ENCODE results near the gene HADHA.

Gene HADHA

DNA sequence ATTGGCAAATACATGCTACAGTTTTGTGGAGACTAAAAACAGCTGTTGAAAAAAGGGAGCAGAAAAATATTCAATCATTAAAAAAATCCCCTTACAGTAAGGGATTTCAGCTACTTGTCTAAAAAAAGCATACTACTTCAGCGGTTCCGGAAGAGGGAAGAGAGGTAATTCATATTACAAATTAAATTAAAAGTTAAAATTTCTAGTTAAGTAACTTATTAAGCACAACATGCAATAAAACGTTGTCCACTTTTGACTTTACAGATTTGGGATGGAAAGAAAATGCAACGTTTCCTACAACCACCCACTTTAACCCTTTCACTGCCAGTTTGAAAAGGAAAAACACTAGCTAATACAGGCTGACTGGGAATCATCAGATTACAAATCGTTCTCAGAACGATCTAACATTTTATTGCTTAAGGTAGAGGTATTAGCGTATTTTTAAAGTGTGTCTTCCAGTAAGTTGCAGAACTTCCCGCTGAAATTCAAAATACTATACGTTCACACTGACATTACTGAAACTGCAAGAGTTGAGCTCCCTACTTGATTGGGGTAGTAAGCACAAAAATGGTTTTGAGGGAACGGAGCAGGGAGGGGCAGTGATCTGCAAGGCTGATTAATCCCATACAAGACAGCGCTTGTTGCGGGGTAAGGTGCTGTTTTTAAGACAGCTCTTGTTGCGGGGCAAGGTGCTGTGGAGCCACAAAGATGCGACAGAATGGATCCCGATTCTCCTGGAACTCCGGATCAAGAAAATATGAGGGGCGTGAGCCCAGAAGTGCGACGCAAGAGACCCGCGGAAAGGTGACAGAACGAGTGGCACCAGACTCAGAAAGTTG lies 743 bp downstream of the HADHA start:
- DNase-seq = no peak

DNA sequence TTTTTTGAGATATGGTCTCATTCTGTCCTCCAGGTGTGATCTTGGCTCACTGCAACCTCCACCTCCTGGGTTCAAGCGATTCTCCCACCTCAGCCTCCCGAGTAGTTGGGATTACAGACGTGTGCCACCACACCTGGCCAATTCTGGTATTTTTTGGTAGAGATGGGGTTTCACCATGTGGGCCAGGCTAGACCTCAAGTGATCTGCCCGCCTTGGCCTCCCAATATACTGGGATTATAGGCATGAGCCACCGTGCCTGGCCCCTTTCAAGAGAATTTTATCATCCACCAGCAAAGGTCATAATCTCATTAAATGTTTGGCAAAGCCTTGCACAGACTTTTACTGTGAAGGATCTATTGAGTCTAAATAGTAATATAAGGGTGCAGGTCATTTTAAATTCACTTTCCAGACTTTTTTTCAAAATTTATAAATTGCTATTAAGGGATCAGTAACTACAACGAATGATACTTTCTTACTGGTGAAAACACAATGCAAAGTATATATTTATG lies 2.5 kb downstream of the HADHA start:
- DNase-seq = no peak

DNA sequence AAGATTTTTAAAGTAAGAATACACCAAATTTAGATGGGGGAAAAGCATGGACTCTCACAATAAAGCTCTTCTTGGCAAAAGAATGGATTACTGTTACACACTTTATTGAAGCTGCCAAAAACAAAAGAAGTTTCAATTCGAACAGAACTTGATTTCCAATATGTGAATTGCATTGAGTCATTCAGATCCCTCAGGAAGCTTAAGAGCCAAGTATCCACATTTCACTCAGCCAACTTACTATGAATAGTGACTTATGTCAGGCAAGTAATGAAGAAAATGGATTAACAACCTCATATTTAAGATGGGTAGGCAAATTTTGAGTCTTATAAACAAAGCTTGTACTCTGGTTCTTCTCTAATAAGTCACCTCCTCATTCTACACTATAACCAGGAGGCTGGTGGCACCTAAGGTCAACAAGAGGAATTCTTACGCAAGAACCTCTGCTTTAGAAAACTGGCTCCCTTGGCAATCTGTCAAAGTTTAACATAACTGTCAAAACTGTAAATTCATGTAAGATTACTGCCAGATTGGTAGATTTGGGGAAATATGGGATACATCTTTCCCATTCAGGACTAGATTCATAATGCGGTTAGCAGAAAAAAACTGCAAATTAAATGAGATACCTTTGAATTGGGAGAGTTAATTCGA lies 6.0 kb downstream of the HADHA start:
- no peak for DNase-seq

DNA sequence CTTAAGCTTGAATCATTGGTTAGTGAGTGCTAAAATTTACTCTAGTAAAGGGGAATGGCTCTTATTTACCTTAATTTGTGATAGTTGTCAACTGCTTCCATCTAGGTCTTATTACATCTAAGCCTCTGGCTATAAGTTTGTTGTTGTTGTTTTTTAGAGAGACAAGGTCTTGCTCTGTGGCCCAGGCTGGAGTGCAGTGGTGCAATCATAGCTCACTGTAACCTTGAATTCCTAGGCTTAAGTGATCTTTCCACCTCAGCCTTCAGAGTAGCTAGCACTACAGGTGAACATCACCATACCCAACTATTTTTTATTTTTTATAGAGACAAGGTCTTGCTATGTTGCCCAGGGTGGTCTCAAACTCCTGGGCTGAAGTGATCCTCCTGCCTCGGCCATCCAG lies 6.6 kb downstream of the HADHA start:
- no peak for DNase-seq

DNA sequence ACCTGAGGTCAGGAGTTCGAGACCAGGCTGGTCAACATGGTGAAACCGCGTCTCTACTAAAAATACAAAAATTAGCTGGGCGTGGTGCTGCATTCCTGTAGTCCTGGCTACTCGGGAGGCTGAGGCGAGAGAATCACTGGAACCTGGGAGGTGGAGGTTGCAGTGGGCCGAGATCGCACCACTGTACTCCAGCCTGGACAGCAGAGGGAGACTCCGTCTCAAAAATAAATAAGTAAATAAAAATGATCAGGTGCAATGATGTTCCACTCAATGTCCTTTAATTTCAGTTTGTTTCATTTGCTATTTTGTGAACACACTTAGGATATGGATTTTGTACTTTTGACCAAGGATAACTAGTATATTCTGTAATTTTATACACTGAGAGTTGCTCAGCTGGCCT lies 9.3 kb downstream of the HADHA start:
- DNase-seq = no peak

DNA sequence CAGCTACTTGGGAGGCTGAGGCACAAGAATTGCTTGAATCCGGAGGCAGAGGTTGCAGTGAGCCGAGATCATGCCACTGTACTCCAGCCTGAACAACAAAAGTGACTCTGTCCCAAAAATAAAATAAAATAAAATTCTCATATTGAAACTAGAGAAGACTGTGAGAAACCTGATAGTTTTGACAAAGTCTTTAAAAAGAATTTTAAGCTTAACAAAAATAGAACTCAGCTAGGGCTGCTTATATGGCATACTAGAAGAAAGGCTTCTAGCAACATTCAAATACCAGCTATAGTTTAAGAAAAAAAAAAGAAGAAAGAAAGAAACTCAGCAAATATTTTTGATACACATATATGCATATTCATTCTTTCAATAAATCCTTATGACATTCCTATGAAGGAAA lies 13.6 kb downstream of the HADHA start:
- no peak for DNase-seq

DNA sequence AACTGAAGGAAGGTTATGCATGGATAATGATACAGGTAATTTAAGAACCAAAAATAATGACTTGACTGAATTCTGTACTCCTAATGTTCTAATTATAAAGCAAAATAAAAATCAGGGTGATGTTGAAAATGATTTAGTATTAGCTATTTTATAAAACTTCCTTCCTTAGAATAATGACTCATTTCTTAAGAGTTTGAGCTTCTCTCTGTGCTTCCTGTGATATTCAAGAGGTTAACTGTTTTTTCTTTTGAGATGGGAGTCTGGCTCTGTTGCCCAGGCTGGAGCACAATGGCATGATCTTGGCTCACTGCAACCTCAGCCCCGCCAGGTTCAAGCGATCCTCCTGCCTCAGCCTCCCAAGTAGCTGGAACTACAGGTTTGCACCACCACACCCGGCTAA lies 14.8 kb downstream of the HADHA start:
- DNase-seq = no peak

DNA sequence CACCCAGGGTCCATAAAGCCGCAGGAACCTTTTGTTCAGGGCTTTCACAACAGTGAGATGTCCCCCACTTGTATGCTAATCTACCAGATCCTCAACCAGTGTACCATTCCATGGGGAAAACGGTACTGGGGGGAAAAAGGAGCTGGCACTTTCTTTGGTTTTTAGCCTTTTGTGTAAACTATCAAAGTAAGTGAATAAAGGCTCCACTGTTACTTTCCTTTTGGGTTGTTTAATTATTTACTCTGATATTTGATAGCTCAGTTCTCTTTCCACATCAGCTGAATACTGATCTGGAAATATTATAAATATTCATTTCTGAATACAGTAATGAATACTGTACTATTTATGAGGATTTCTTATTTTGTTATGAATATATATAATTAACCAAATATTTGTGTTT lies 20.3 kb downstream of the HADHA start:
- no peak for DNase-seq

DNA sequence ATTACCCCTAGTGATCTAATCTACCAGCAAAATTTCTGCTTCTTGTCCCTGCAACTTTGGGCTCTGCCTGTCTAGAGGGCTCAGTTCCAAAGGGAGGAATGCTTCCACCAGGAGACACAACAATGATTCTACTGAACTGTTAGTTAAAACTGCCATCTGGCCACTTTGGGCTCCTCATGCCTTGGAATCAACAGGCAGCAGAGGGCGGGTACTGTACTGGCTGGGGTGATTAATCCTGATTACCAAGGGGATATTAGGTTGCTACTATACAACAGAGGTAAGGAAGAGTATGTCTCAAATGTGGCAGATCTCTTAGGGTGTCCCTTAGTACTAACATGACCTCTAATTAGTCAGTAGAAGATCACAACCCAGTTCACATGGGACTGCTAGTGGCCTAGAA lies 21.4 kb downstream of the HADHA start:
- DNase-seq = no peak

DNA sequence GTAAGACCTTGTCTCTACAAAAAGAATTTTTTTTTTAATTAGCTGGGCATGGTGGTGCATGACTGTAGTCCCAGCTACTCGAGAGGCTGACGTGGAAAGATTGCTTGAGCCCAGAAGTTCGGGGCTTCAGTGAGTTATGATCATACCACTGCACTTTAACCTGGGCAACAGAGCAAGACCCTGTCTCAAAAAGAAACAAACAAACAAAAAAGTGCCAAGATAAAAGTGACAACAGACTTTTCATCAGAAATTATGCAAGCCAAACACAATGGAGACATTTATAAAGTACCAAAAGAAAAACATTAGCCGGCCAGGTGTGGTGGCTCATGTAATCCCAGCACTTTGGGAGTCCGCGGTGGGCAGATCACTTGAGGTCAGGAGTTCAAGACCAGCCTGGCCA lies 26.7 kb downstream of the HADHA start:
- DNase-seq = no peak

DNA sequence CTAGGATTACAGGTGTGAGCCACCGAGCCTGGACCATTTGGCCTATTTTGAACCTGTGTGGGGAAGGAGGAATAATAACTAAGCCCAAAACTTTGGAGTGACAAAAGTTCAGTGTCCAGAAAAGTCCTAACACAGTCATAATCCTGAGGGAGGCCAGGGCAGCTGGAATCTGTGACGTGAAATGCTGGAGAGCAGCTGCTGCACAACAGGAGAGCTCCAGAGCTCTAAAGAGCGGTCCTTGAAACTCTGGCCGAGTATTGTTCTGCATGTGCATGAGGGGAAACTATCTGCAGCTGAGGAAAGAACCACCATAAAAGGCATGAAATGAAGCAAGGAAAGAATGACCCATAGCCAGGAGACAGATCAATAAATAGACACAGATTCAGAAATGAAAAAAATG lies 27.8 kb downstream of the HADHA start:
- no peak for DNase-seq

DNA sequence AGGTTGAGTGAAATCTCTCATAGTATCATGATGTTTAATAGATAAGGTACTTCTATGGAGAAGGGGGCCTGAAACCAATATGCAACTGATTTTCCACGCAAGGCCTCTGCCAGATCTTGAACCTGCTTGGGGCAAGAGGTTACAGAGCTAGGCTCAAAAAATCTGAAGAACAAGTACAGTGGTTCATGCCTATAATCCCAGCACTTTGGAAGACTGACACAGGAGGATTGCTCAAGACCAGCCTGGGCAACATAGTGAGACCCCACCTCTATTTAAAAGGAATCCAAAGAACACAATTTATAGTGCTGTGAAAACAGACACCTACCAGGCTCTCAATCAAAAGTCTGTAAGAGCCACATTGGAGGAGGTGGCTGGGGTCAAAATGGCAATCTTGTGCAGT lies 28.6 kb downstream of the HADHA start:
- no peak for DNase-seq

DNA sequence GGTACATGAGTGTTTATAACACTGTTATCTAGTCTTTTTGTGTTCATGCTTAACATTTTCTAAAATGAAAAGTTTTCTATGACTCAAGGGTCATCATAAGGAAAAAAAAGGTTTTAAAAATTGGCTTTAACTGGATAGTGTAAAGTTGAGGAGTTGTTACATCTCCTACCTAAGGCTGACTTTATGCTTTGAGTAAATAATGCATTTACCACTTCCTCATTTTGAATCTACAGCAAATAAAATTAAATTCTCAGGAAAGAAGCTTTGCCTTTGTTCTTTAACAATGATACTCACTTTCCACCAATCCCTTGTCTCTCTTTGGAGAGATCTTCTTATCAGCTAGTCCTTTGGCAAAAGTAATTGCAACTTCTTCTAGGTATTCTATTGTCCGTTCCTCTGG lies 29.7 kb downstream of the HADHA start:
- no peak for DNase-seq

DNA sequence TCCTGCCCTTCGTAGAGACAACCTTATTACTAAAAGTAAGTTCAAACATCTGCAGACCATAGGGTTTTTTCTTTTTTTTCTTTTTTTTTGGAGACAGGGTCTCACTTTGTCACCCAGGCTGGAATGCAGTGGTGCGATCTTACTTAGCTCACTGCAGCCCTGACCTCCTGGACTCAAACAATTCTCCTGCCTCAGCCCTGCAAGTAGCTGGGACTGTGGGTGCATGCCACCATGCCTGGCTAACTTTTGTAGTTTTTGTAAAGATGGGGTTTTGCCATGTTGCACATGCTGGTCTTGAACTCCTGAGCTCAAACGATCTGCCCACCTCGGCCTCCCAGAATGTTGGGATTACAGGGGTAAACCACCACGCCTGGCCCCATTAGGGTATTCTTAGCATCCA lies 32.4 kb downstream of the HADHA start:
- no peak for DNase-seq

DNA sequence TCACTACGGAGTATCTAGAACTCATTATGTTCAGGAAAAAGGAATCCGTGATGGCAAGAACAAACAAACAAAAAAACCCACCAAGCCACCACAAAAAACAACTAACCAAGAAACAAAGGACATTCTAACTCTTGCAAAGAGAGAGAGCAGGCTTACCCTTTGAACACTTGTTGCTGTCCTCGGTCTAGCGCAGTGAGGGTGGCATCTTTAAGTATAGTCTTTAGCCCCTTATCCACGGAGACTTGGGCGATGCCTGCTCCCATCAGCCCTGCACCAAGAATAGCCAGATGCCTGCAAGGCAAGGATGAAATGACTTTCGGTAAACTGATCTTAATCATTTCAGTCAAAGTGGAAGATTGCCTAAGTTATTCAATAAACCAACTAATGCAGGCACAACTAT lies 40.5 kb downstream of the HADHA start:
- no peak for DNase-seq

DNA sequence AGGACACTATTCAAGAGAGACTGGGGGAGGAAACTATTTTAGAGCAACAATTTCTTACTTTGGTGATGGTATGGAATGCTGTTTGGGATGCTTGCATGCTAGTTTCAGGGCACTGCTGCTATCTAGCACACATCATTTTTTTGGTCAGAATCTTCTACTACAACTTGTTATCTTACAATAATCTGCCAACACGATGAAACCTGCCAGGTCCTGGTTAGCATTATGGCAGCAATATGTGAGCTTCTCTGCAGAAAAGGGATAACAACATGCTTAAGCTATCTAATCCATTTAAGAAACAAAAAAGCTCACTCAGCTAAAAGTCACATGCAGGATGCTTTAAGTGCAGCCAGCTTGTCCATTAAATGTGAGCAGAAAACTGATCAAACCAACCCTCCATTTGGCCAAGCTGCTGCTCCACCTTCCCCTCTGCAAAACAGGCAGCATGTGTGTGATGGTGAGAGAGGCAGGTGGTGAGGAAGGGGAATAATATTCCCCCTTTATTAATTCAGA lies 41.4 kb downstream of the HADHA start:
- DNase-seq = no peak

DNA sequence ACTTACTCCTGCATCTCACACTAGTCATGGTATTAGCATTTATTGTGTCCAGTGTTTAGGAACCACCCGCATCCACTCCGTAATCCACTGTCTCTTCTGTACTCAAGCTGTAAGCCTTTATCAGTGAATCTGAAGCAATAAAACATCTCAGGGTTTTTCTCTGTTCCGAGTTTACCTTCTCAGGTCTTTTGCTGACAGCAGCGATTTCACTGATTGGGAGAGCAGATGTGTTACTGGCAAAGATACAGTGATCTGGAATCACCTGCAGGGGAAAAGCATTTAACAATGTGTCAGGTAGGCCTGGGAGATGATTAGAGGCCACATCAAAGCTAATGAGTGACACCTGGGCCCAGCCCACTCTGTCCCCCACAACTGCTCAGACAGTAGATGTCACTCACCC lies 46.9 kb downstream of the HADHA start:
- no peak for DNase-seq

DNA sequence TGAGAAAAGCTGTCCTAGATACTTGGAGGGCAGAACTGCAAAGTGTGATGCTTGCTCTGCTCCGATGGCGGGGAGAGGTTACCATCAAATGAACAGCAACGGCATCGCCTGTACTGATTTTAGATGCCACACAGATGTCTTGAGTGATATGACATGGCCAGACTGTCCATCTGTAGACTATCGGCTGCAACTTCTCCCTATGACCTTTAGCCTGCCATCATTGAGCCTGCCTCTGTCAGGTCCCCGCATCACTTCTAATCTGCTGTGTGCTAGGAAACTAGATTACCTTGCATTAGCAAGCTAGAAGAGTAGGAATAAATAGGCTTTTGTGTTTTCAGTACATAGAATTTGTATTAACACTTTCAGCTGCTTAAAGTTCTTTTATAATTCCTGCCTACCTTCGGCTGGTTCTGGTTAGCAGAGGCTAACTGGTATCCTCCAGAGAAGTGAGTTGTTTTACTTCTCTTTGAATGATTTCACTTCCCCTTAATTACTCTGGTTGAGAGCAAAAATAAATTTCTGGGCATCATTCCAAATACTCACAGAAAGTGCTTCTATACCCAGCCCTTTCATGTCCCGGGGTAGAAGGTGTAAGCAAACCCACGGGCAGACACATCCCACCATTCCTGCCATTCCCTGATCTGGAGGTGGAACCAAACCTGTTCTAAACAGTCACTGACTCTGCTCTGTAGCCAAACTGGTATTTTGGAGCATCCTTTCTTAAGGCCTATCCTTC lies 47.6 kb downstream of the HADHA start:
- no peak for DNase-seq

DNA sequence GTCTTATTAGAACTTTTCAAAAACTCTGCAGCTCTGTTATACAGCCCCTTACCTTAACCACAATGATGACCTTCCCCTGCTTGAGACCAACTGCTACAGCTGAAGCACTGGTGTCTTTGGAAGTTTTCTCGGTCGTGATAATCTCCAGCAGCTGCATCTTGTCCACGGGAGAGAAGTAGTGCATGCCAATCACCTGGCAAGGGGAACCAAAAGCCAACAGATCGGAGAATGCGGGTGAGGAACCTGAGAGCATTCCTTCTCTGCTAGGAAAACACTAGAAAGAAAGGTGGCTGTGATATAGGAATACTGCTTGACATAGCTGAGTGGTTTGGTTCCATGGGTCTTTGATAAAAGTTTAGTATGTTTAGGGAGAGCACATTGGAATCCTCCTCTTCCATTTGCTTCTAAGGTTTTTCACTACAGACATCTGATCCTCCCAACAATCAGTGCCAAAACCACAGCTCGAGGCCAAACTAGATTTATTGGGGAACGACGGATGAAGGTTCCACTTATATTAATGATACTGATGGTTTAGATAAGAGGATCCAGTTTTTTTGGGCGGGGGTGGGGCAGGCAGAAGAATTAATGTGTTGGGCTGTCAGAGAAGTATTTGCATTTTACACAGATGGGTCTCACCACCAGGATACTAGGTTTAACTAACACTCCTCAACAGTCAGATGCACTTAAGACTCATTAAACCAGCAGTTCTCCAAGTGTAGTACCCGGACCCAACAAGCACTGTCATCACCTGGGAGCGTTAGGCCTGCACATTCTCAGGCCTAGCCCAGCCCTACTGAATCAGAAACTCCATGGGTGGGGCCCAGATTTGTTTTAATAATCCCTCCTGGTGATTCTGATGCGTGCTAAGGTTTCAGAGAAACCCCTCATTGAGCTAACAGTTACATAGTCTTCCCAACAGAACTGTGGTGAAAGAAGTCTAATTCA lies 49.1 kb downstream of the HADHA start:
- DNase-seq = no peak

DNA sequence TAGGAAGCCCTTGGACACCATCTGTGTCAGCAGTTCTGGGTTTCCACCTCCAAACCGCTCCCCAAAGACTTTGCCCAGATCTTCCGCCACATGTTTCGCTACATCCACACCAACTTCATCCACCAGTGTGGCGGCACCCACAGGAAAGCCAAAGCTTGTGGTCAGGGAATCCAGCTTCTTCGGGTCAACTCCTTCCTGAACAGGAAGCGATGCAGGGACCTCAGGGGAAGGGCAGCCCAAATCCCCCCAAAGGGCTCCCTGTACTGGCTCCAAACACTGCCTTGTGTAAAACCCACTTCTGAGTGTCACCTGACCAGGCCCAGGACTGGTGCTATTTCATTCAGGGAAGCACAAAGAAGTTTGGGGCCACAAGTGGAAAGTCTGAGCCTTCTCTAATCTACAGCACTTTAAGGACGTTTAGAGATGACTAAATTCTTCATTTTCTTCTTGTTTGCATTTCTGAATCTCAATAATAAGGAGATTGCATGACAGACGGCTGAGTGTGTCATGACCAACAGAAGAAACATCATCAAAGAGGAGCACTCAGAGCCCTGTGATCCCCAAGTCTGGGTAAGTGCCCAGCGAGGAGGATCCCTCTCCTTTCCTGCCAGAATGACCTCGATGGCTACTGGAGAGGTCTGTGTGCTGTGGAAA lies 50.7 kb downstream of the HADHA start:
- no peak for DNase-seq

DNA sequence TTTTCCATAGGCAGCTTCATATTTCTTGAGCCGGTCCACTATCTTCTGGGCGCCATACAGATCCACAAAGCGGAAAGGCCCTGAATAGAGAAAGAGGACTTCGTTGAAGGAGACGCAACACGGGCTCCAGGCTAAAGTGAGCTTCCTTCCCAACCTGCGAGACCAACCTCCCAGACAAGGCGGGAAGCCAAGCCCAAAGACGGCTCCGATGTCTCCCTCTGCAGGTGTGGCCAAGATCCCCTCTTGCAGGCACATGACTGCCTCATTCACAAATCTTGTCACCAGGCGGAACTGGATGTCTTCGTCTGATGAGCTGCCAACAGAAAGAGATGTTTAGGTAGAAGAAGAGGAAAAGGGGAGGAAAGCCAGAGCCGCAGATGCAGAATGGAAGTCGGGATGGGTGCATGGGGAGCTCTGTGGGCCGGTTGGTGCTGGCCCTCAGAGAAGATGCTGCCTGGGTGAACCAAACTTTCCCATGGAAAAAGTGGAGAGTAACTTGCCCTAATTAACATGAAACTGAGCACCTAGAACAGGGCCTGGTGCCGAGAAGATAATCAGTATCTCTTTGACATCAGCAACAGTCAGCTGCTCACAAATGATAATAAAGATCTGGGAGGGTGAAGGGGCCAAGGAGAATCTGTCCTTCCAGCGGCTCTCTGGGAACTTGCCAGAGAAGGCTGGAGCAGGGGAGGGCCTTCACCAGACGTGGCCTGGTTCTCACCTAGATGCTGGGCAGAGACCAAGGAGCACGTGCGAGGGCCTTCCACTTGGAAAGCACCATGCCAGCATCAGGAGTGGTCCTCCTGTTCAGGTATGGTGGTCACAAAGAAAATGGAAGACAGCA lies 52.9 kb downstream of the HADHA start:
- DNase-seq = no peak
